ENCODE data around the gene ARHGAP24. TPM values are rescaled to one million over a fixed set of nuclear protein-coding genes. Genes with fewer than 3 reads are reported as not detected.

The ARHGAP24 gene
- total RNA-seq, 1 donor from 2014 or later = 15.0 TPM

DNA sequence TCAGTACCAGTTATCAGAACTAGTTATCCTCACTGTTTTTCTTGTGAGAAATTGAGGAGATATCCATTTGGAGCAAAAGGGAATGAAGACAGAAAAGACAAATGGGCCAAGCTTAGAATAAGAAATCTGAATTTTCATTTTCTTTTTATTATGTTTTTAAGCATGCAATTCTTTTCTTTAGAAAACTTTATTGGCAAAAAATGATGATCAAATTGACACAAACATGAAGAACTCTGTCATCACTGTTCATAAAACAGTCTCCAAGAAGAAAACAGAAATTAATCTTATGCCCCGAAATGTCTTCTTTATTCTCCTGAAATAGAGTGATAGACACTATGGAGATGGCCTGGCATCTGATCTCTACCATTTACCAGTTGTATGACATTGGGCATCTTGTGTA is 139.0 kb downstream of the ARHGAP24 start:
- Mint-ChIP-seq H3K4me1 (peaks cover 5% of the 10 kb centered on the region), H3K36me3 (no peaks in the 10 kb centered on the region)

DNA sequence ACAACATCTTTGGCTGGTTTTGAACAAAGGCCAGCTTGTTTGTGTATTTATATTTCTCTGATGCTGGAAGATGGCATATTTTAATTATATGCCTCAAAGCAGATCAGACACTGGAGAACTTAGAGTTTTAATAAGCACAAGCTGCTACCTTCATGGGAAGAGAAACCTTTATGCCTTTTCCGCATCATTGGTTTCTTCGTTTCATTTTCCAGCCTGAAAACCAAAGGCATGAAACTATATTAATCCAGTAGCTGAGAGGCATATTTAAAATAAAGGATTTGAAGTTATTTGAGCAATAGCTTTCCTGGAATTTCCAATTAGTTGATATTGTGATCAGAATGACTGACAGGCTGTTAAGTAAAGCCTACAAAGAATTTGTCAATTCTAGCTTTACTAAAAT is 141.0 kb downstream of the ARHGAP24 start:
- H3K9me3 Mint-ChIP-seq = peaks cover 10% of the 10 kb centered on the region
- no peaks in the 10 kb centered on the region for H3K27me3 Mint-ChIP-seq (ENCODE audit: low read depth)
- peaks cover 5% of the 10 kb centered on the region for H3K4me1 Mint-ChIP-seq
- H3K36me3 Mint-ChIP-seq = no peaks in the 10 kb centered on the region
- TF ChIP-seq, protein P1, sequence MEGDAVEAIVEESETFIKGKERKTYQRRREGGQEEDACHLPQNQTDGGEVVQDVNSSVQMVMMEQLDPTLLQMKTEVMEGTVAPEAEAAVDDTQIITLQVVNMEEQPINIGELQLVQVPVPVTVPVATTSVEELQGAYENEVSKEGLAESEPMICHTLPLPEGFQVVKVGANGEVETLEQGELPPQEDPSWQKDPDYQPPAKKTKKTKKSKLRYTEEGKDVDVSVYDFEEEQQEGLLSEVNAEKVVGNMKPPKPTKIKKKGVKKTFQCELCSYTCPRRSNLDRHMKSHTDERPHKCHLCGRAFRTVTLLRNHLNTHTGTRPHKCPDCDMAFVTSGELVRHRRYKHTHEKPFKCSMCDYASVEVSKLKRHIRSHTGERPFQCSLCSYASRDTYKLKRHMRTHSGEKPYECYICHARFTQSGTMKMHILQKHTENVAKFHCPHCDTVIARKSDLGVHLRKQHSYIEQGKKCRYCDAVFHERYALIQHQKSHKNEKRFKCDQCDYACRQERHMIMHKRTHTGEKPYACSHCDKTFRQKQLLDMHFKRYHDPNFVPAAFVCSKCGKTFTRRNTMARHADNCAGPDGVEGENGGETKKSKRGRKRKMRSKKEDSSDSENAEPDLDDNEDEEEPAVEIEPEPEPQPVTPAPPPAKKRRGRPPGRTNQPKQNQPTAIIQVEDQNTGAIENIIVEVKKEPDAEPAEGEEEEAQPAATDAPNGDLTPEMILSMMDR (IDR thresholded peaks at IDR 0.05; ENCODE audit: unreplicated experiment) = no peak
- H3K4me3 Mint-ChIP-seq = no peak overlapping the region
- no peak for DNase-seq (ENCODE audit: low spot score in 2 of 2, unreplicated experiment in 2 of 2)
- H3K27ac Mint-ChIP-seq = no peak overlapping the region

More for the DNA sequence above, 139.0 kb downstream of the ARHGAP24 start:
- peaks cover 6% of the 10 kb centered on the region for H3K9me3 Mint-ChIP-seq
- no peaks in the 10 kb centered on the region for H3K27me3 Mint-ChIP-seq (ENCODE audit: low read depth)
- no peak for DNase-seq (ENCODE audit: low spot score in 2 of 2, unreplicated experiment in 2 of 2)
- TF ChIP-seq, protein P1 (IDR thresholded peaks at IDR 0.05; ENCODE audit: unreplicated experiment) = no peak
- no peak overlapping the region for H3K4me3 Mint-ChIP-seq
- no peak overlapping the region for H3K27ac Mint-ChIP-seq

DNA sequence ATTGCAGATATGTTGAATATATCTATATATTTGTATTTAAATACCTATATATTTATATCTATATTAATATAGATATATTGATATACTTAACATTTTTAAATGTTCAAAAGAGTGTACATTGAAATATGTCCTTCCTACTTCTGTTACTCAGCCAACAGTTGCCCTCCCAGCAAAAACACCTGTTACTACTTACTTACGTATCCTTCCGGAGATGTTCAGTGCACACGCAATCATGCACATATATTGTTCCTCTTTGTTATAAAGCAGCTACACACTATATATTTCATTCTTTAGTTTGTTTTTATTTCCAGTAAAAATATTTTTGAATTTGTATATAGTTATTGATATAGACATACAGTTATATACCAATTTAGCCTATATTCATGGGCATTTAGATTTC is 142.3 kb downstream of the ARHGAP24 start:
- H3K4me1 Mint-ChIP-seq = no peaks in the 10 kb centered on the region
- TF ChIP-seq, protein P1 (IDR thresholded peaks at IDR 0.05; ENCODE audit: unreplicated experiment) = no peak
- no peak overlapping the region for H3K27ac Mint-ChIP-seq
- no peaks in the 10 kb centered on the region for H3K36me3 Mint-ChIP-seq
- no peaks in the 10 kb centered on the region for H3K27me3 Mint-ChIP-seq (ENCODE audit: low read depth)
- H3K4me3 Mint-ChIP-seq = no peak overlapping the region
- peaks cover 18% of the 10 kb centered on the region for H3K9me3 Mint-ChIP-seq
- no peak for DNase-seq (ENCODE audit: low spot score in 2 of 2, unreplicated experiment in 2 of 2)

DNA sequence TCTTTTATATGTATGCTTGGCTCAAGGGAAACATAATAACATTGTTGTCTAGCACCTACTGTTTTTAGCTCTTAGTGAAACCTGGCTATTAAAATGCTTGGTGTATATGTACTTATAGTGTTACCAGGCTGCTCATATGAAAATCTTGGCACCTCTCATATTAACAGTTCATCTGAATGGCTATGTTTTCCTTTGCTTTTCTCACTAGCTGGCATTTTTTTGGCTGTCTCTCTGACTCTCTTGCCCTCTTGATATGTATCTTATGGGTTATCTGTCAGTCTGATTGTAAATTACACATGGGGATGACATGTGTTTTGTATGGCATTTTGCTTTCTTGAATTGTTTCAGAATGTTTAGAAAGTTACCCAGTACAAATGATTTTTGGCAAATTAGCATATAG is 158.0 kb downstream of the ARHGAP24 start:
- H3K4me1 Mint-ChIP-seq = no peaks in the 10 kb centered on the region
- H3K27me3 Mint-ChIP-seq (ENCODE audit: low read depth) = no peaks in the 10 kb centered on the region
- H3K9me3 Mint-ChIP-seq = peaks cover 17% of the 10 kb centered on the region

DNA sequence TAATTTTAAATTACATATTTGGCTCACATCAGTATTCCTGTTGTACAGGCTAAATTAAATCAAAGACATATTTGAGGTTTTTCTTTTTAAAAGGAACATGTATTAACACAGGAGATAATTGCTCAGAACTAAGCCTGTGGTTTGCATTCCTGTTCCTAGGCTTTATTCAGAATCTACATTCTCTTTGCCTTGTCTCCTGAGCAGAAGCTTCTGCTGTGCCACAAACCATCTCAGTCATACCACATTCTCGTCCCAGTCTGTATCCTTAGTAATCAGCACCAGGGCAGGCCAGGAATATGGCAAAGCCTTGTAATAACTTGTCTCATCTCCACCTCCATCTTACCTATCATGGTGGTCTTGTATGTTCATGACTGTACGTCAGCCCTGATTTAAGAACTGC is 162.8 kb downstream of the ARHGAP24 start:
- TF ChIP-seq, protein P1 (IDR thresholded peaks at IDR 0.05; ENCODE audit: unreplicated experiment) = no peak
- no peak for DNase-seq (ENCODE audit: low spot score in 2 of 2, unreplicated experiment in 2 of 2)
- H3K27me3 Mint-ChIP-seq (ENCODE audit: low read depth) = no peaks in the 10 kb centered on the region

More for the DNA sequence above, 158.0 kb downstream of the ARHGAP24 start:
- Mint-ChIP-seq H3K27ac (no peak overlapping the region), H3K36me3 (peaks cover 7% of the 10 kb centered on the region), H3K4me3 (no peak overlapping the region)
- no peak for DNase-seq (ENCODE audit: low spot score in 2 of 2, unreplicated experiment in 2 of 2)
- TF ChIP-seq, protein P1 (IDR thresholded peaks at IDR 0.05; ENCODE audit: unreplicated experiment) = no peak

DNA sequence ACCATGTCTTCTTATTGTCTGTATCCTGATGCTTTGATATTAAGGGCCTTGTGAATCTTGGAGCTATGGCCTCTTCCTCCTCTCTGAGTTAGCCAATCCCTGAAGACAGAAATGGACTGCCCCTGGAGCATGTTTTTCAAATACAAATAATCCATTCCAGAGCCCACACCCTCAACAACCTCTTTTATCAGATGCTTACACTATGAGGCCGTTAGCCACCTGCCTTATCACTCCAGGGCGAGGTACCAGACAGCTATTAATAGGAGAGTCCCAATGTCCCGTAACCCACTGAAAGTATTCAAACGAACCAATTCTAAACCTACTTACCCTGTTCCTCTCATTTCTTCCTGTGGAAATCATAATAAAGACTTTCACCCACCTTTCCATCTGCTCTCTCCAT is 165.0 kb downstream of the ARHGAP24 start:
- Mint-ChIP-seq H3K27me3 (ENCODE audit: low read depth) (no peaks in the 10 kb centered on the region), H3K4me1 (peaks cover 2% of the 10 kb centered on the region)

More for the DNA sequence above, 162.8 kb downstream of the ARHGAP24 start:
- H3K27ac Mint-ChIP-seq = no peak overlapping the region
- H3K36me3 Mint-ChIP-seq = no peaks in the 10 kb centered on the region
- no peak overlapping the region for H3K4me3 Mint-ChIP-seq
- H3K9me3 Mint-ChIP-seq = no peaks in the 10 kb centered on the region
- no peaks in the 10 kb centered on the region for H3K4me1 Mint-ChIP-seq

More for the DNA sequence above, 165.0 kb downstream of the ARHGAP24 start:
- no peak for DNase-seq (ENCODE audit: low spot score in 2 of 2, unreplicated experiment in 2 of 2)
- H3K9me3 Mint-ChIP-seq = no peaks in the 10 kb centered on the region
- TF ChIP-seq, protein P1 (IDR thresholded peaks at IDR 0.05; ENCODE audit: unreplicated experiment) = no peak
- no peak overlapping the region for H3K27ac Mint-ChIP-seq
- no peak overlapping the region for H3K4me3 Mint-ChIP-seq
- H3K36me3 Mint-ChIP-seq = no peaks in the 10 kb centered on the region

Measured in mesothelial cell of epicardium (in vitro differentiated cells).